H4 (cell line): Measurements from ENCODE around the gene CCDC171. TPM values are rescaled to one million over a fixed set of nuclear protein-coding genes. Genes with fewer than 3 reads are reported as not detected.

Source experiments
- DNase-seq: peaks from one replicate; pipeline ENCODE4 v3.0.0-alpha.2; 2015; ENCODE audit warnings: low spot score
- total RNA-seq: library from RNA; depleted of rRNA; stranded (reverse); fragments of >200 nt; shearing (Covaris generic); gene quantifications from 2 replicates; pipeline ENCODE4 v1.2.3, GENCODE V29; 2014; rRNA removed

The CCDC171 gene
- total RNA-seq, 1 experiment from 2014 or later = 1.8 TPM

DNA sequence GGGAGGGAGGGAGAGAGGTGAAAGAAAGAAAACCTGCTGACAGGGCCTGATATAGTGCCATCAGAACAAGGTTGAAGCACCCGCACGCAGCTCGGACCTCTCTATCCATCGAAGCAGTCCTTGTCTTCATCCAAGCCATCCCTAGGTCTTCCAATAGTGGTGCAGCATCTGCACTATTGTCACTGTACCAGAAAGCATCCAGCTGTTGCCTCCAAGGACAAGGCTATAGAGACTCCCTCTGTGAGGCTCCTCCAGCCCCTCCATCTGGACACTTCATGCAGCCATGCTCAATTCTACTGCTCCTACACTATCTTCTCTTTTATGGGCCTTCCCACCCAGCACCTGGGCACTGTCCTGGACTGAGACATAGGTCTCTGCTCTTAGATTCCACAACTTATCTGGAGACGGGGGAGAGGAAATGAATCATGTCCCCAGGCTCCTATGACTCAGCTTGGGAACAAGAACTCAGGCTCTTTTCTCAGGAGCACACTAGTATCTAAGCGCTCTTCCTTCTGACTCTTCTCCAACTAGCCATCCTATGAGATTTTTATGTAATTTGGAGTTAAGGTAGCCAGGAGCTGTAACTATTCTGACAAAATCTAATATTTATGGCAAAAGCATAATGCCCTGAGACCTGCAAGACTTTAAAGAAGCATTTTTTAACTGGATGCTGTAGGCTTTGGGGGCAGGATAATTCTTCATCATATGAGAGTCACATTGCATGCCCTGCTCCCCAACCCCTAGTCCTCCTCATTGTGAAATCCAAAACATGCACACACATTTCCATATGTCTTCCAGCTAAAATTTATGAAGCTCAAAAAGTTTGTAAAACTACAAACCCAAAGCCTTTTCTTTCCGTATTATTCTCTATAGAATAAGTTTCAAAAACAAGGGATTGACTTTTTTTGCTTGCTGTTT is 446.8 kb downstream of the CCDC171 start:
- DNase-seq = peak; percentile 54

DNA sequence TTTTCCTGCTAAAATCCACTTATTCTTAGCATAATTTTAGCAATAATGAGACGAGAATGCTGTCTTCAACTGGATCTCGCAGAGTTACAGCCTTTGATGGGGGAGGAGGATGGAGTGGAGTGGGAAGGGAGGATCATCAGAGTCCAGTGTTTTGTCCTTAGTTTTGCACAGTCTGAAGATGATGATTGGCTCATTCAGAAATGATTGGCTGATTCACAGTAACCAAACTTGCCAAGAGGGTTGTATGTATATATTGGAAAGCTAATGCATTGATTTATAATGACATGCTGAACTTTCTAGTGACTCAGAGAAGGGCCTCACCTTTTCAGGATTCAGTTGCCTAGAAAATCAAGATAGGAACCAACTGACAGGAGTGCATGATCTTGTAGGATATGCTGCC is 448.0 kb downstream of the CCDC171 start:
- no peak for DNase-seq

- no peak for DNase-seq
Observed at GRCh38 chr9:16001856-16002255, 449.0 kb downstream of the CCDC171 start.

- no peak for DNase-seq
Observed at GRCh38 chr9:16002816-16003215, 450.0 kb downstream of the CCDC171 start.

DNA sequence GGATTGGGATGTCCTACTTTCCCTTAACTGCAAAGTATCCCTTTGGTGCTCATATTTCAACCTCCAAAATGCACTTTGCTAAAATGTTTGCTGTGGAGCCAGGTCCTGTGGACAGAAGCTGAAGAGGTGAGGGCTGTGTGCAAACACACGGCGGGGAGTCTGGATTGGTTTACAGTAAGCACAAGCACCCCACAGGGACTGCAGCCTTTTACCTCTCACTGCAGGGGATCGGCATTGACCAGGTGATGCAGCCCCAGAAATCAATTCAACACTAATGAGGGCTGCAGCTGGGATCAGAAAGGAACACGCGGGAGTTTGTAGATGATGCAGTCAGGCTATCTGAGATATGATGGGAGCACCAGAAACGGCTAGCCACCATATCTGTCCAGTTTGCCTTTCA is 450.9 kb downstream of the CCDC171 start:
- DNase-seq = no peak

DNA sequence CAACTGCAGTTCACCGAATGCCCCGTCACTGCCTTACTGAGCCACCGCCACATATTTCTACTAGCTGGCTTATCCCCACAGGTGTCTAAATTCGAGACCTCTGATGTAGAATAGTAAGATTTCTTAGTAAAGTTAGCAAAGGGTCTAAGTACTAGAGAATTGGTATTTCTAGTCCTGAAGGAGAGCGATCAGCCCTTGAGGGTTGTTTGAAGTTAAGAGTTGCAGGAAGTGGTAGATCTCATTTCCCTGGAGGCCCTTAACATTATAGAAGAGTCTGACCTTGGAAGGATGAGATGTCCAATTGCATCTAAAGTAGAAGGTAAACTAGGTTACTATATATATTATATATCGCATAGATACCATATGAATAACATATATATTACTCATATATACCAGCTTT is 451.8 kb downstream of the CCDC171 start:
- DNase-seq = no peak

GRCh38 chr9:16010221-16010620 is 457.4 kb downstream of the CCDC171 start:
- no peak for DNase-seq

DNA sequence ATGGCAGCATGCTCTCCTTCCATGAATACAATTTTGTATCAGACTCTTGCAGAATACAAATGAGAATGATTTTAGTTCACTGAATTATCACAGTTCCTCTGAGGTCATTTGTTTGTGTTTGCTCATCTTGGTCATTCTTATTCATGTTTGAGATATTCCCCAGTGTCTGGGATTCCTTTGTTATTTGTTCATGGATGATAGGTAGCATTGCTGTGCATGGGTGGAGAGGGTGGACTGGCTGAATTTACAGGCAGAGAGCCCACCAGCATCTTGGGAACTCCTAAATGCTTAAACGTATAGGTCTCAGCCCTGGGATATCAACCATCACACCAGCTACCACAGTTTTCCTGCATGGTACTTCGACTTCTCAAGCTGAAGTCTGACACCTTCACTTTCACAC is 459.8 kb downstream of the CCDC171 start:
- DNase-seq = no peak

DNA sequence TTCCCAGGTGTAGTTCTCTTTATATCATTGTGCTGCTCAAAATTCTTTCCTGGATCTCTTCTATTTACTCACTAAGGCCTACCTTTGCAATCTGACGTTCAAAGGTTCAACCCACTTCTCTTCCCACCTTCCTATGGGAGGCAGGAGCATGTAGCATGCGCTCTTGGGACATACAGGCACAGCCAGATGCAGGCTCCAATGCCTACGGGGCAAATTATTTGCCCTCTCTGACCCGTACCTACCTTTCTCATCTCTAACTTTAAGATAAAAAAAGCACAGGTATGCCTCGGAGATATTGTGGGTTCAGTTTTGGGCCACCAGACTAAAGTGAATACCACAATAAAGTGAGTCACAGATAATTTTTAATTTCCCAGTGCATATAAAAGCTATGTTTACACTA is 460.5 kb downstream of the CCDC171 start:
- DNase-seq = no peak

GRCh38 chr9:16013826-16014225 is 461.0 kb downstream of the CCDC171 start:
- no peak for DNase-seq

DNA sequence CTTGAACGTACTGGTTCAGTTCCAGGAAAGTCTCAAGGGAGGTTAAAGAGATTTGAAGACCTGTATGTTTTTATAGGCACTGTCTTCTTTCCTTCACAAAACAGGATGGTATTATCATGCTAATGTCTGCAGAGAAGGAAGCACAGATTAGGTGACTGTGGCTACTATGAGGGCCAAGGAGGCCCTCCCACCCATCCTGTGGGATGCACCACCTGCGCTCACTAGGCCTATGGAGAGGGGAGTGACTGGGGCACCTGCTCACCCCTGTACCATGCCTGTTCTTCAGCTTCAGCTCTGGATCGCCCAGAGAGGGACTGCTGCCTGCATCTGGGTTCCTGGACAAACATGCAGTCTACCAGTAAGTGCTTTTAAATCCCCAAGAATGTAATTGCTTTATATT is 469.4 kb downstream of the CCDC171 start:
- no peak for DNase-seq

- DNase-seq = no peak
Observed at GRCh38 chr9:16023446-16023845, 470.6 kb downstream of the CCDC171 start.

Other genes starting within 250 kb of the CCDC171 start
- 4.5 and 7.7 TPM in 2 replicates for gene TTC39B, start 245.8 kb upstream of the CCDC171 start, total RNA-seq
- gene SNAPC3, start 130.2 kb upstream of the CCDC171 start, total RNA-seq = 16.6 and 24.3 TPM in 2 replicates
- 39.4 and 54.3 TPM in 2 replicates for gene PSIP1, start 42.1 kb upstream of the CCDC171 start, total RNA-seq